ENCODE data around the gene ADCY9.

DNA sequence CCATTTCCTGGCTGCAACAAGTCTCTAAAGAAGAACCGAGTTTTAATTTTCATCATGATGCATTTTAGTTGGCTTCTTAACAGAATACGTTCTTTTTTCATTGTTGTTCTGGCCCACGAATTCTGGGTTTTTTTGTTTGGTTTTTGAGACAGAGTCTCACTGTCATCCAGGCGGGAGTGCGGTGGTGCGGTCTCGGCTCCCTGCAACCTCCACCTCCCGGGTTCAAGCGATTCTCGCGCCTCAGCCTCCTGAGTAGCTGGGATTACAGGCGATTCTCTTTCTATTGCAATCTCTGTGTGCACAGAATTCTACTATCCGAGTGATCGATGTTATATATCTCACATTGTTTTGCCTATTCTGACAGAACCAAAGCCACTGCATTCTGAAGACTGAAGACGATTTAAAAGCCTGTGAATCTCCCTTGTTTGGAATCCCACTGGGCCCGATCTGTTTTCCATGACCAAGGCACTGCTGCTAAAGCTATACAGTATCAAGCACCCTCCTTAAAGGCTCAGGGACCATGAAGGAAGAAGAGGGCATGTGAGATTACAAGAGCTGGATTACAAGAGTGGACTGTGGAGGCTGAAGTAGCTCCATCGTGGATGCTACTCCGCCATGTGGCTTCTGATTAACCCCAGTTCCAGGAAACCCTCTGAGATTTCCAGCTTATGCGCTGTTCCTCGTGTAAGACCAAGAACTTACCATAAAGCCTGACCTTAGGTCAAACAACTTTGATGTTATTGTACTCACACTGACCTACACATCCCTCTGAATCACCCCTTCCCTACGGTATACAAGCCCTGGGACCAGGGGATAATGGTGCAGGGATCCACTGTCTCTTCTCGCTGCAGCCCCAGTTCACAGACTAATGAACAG lies 44.3 kb downstream of the ADCY9 start:
- no peak for TF ChIP-seq CTCF (IDR thresholded peaks at IDR 0.05; ENCODE audit: insufficient read depth, low read length, poor library complexity, severe bottlenecking)
- no peak for TF ChIP-seq EZH2phosphoT487 (conservative IDR thresholded peaks at IDR 0.05; ENCODE audit: low read length)

Measured in SU-DHL-6 (cell line).